PC-3 (cell line): ENCODE results near the gene SCAI. TPM values are rescaled to one million over a fixed set of nuclear protein-coding genes. Genes with fewer than 3 reads are reported as not detected.
"Not testable (repeated sequence)": the region's sequence is repeated elsewhere in the genome, so short reads cannot be mapped to it uniquely, and the experiment has no call there.

Experiments used
- ATAC-seq: fragments of 200-7000 bp; cut with Tn5 transposase; 2 replicates; pipeline ENCODE4 v1.9.1; 2020; ENCODE audit warnings: mild to moderate bottlenecking, moderate library complexity
- BruUV-seq: library from RNA; stranded (reverse); fragments of 400-500 nt; replicated peaks from 2 replicates; lab custom pipeline; 2021; lab: Mats Ljungman, UMichigan
- CTCF ChIA-PET: fragments of 300-600 bp; sonication (Branson Sonifier 250); formaldehyde crosslinking; loops from one replicate; lab custom pipeline; 2022; ENCODE audit warnings: antibody characterized with exemption; lab: Charles Lee
- POLR2A ChIA-PET: fragments of 300-600 bp; sonication (Branson Sonifier 250); formaldehyde crosslinking; loops from one replicate; lab custom pipeline; 2022; ENCODE audit warnings: antibody characterized with exemption; ENCODE audit not compliant: unreplicated experiment; lab: Charles Lee
- DNase-seq: peaks from one replicate; pipeline ENCODE4 v3.0.0-alpha.2; 2015
- H2AFZ ChIP-seq: fragments of 300-600 bp; sonication (generic); 2 replicates; pipeline ENCODE4 v1.6.0; 2016; ENCODE audit warnings: antibody characterized with exemption, low read length
- H3F3A ChIP-seq: fragments of 300-600 bp; sonication (generic); one replicate; pipeline ENCODE4 v1.6.0; 2017; ENCODE audit warnings: antibody characterized with exemption, low read length, control low read depth, mild to moderate bottlenecking; ENCODE audit not compliant: unreplicated experiment
- H3K27ac ChIP-seq: fragments of 300-600 bp; sonication (generic); 2 replicates; pipeline ENCODE4 v1.5.1; 2016; ENCODE audit warnings: mild to moderate bottlenecking, low read length
- H3K27me3 ChIP-seq: fragments of 300-600 bp; sonication (generic); 2 replicates; pipeline ENCODE4 v1.6.1; 2016; ENCODE audit warnings: low read length, mixed read lengths
- H3K36me3 ChIP-seq: fragments of 300-600 bp; sonication (generic); 2 replicates; pipeline ENCODE4 v1.6.1; 2016; ENCODE audit warnings: low read depth, mixed run types, low read length, mixed read lengths
- H3K4me1 ChIP-seq: fragments of 300-600 bp; sonication (generic); 2 replicates; pipeline ENCODE4 v1.5.1; 2016; ENCODE audit warnings: low read length; ENCODE audit not compliant: insufficient read depth
- H3K4me2 ChIP-seq: fragments of 300-600 bp; sonication (generic); 2 replicates; pipeline ENCODE4 v1.6.0; 2016; ENCODE audit warnings: low read length
- H3K4me3 ChIP-seq: fragments of 300-600 bp; sonication (generic); 2 replicates; pipeline ENCODE4 v1.5.1; 2016; ENCODE audit warnings: mild to moderate bottlenecking, low read length, mixed read lengths
- H3K79me2 ChIP-seq: fragments of 300-600 bp; sonication (generic); 2 replicates; pipeline ENCODE4 v1.6.1; 2017; ENCODE audit warnings: low read length, mixed read lengths
- H3K9ac ChIP-seq: fragments of 300-600 bp; sonication (generic); 2 replicates; pipeline ENCODE4 v1.6.0; 2016; ENCODE audit warnings: mild to moderate bottlenecking, low read length
- H3K9me2 ChIP-seq: fragments of 300-600 bp; sonication (generic); replicated peaks from 2 replicates; pipeline ENCODE4 v1.6.1; 2016; ENCODE audit warnings: mixed run types, low read length, mixed read lengths
- H3K9me3 ChIP-seq: fragments of 300-600 bp; sonication (generic); 2 replicates; pipeline ENCODE4 v1.6.1; 2016; ENCODE audit warnings: low read length, mixed read lengths
- H4K20me1 ChIP-seq: fragments of 300-600 bp; sonication (generic); 2 replicates; pipeline ENCODE4 v1.6.1; 2016; ENCODE audit warnings: low read length, mixed read lengths
- CTCF ChIP-seq: fragments of 300-600 bp; sonication (generic); conservative IDR thresholded peaks from 2 replicates; pipeline ENCODE4 v1.5.1; 2017; ENCODE audit warnings: antibody characterized with exemption, low read depth, mild to moderate bottlenecking, low read length
- EZH2 ChIP-seq: fragments of 300-600 bp; sonication (generic); IDR thresholded peaks from one replicate; pipeline ENCODE4 v1.6.1; 2017; ENCODE audit warnings: antibody characterized with exemption, mild to moderate bottlenecking, low read length; ENCODE audit not compliant: unreplicated experiment
- EZH2phosphoT487 ChIP-seq: fragments of 300-600 bp; sonication (generic); IDR thresholded peaks from 2 replicates; pipeline ENCODE4 v1.6.1; 2018; ENCODE audit warnings: mild to moderate bottlenecking, antibody characterized with exemption, low read length, borderline replicate concordance
- intact Hi-C: fragments of 100-400 bp; cut with micrococcal nuclease; formaldehyde crosslinking; loops from 2 replicates; pipeline ENCODE4 v1.9.0; 2023
- total RNA-seq: library from RNA; depleted of rRNA; stranded (reverse); fragments of >200 nt; gene quantifications from 2 replicates; pipeline ENCODE4 v1.2.3, GENCODE V29; 2014

SCAI gene
- total RNA-seq, 1 experiment from 2014 or later, result 5.2 TPM

GRCh38 chr9:125169895-125170294, 26.6 kb upstream of the SCAI start:
- BruUV-seq, result no TSS peak
- H3K9me3 ChIP-seq, result no peaks in the 10 kb centered on the region
- no peaks in the 10 kb centered on the region for H3F3A ChIP-seq
- intact Hi-C loops, result no loop called here
- H3K4me3 ChIP-seq, result no peak overlapping the region
- H3K36me3 ChIP-seq, result peaks cover 5% of the 10 kb centered on the region; the same call in 1 of the 2 replicates
- POLR2A ChIA-PET, result no interaction called here
- no peaks in the 10 kb centered on the region for H3K4me1 ChIP-seq
- CTCF ChIA-PET, result no interaction called here
- H3K27me3 ChIP-seq, result no peaks in the 10 kb centered on the region
- H4K20me1 ChIP-seq, result no peaks in the 10 kb centered on the region
- no peak overlapping the region for H3K4me2 ChIP-seq
- no peak overlapping the region for H2AFZ ChIP-seq
- DNase-seq (no peak), ATAC-seq (no peak)
- no peaks in the 10 kb centered on the region for H3K9me2 ChIP-seq
- H3K9ac ChIP-seq, result no peak overlapping the region
- no peak overlapping the region for H3K27ac ChIP-seq
- TF ChIP-seq EZH2phosphoT487 (no peak), EZH2 (no peak), CTCF (no peak)
- H3K79me2 ChIP-seq, result peaks cover 21% of the 10 kb centered on the region

DNA sequence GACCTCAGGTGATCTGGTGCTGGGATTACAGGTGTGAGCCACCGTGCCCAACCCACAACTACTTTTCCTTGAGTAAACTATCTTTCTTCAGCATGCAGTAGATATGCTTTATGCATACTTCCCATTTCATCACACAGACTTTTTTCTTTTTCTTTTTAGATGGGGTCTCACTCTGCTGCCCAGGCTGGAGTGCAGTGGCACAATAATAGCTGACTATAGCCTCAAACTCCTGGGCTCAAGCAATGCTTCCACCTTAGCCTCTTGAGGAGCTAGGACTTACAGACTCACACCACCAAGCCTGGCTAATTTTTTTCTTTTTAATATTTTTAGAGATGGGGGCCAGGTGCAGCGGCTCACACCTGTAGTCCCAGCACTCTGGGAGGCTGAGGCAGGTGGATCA, 23.4 kb upstream of the SCAI start:
- Histone ChIP-seq H3K27ac (no peak overlapping the region), H3K4me1 (no peaks in the 10 kb centered on the region), H3K4me3 (no peak overlapping the region), H3K9me2 (no peaks in the 10 kb centered on the region), H4K20me1 (no peaks in the 10 kb centered on the region), H3K4me2 (no peak overlapping the region), H2AFZ (no peak overlapping the region), H3K36me3 (peaks cover 5% of the 10 kb centered on the region; the same call in 1 of the 2 replicates), H3K79me2 (0 out of 2 replicates have a peak, but pooled peaks cover under 1% of the 10 kb centered on the region), H3K9me3 (no peaks in the 10 kb centered on the region), H3K27me3 (no peaks in the 10 kb centered on the region), H3F3A (no peaks in the 10 kb centered on the region), H3K9ac (no peak overlapping the region)
- ATAC-seq, result no peak
- no peak for DNase-seq
- no peak for TF ChIP-seq EZH2phosphoT487
- no peak for TF ChIP-seq CTCF
- TF ChIP-seq EZH2, result no peak
- ChIA-PET CTCF (no interaction called here), POLR2A (no interaction called here)
- no TSS peak for BruUV-seq
- intact Hi-C loops, result no loop called here

DNA sequence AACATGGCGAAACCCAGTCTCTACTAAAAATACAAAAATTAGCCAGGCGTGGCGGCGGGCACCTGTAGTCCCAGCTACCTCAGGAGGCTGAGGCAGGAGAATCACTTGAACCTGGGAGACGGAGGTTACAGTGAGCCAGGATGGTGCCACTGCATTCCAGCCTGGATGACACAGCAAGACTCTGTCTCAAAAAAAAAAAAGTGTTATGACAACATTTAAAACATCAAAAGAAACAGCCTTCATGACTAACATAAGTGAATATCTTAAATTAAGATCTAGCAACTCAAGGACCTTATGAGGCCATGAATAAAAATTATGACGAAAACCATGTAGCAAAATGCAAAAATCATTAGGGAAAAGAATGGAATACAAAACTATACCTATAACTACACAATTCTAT, 19.6 kb upstream of the SCAI start:
- H3K27ac ChIP-seq, H3K36me3 ChIP-seq, H3K4me2 ChIP-seq, H3F3A ChIP-seq, H4K20me1 ChIP-seq, POLR2A ChIA-PET, H3K27me3 ChIP-seq, ATAC-seq, H3K9ac ChIP-seq, CTCF ChIA-PET, H3K4me3 ChIP-seq, H2AFZ ChIP-seq, H3K9me2 ChIP-seq, BruUV-seq, H3K9me3 ChIP-seq, DNase-seq, H3K4me1 ChIP-seq, H3K79me2 ChIP-seq, intact Hi-C loops: not testable (repeated sequence)
